DND-41 (cell line): ENCODE results near the gene TREH.

ENCODE experiments used
- CTCF ChIP-seq: IDR thresholded peaks from 2 replicates; pipeline ENCODE4 v1.5.1; 2012; ENCODE audit warnings: borderline replicate concordance, low read length, moderate library complexity, mild to moderate bottlenecking; ENCODE audit not compliant: poor library complexity, severe bottlenecking; ENCODE audit errors: extremely low read depth
- EZH2 ChIP-seq: IDR thresholded peaks from 3 replicates; pipeline ENCODE4 v1.6.1; 2012; ENCODE audit warnings: borderline replicate concordance, low read depth, mild to moderate bottlenecking, moderate library complexity, low read length, inconsistent platforms; ENCODE audit not compliant: severe bottlenecking

GRCh38 chr11:118661425-118662301 lies 17.8 kb downstream of the TREH start:
- TF ChIP-seq CTCF (no peak), EZH2 (no peak)
